ENCODE data around the gene UVRAG.

The UVRAG gene

DNA sequence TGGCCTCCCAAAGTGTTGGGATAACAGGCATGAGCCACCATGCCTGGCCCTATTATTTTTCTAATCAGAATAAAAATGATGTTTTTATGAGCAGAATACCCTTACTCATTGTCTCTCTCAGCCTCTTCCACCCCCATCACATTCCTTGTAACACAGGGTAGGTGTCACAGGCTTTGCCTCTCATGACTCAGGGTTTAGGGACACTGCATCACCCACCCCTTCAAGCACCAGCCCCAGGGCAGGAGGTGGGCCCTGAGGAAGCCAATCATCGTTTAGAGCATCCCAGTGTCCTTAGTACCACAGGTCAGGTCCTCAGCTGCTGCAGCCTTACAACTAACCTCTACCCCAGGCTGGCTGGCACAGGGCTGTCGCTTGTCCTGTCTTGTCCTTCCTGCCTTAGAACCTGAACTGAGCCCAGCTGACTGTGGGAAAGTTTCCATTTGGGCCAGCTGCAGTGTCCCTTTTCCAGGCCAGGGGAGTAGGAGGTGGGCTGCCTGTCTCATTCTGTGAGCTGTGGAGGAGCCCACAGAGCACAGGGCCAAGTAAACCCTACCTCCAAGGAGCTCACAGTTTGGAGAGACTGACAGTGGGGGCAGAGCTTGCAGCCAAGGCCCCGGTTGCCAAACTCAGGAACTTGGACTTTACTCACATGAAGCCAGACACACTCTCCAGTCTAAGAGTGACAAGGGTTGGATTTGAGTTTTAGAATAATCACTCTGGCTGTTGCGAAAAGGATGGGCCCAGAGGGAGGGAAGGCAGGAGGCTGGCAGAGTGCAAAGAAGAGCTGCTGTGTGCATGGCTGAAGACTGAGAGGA, 19.5 kb upstream of the UVRAG start:
- TF ChIP-seq, protein P1, sequence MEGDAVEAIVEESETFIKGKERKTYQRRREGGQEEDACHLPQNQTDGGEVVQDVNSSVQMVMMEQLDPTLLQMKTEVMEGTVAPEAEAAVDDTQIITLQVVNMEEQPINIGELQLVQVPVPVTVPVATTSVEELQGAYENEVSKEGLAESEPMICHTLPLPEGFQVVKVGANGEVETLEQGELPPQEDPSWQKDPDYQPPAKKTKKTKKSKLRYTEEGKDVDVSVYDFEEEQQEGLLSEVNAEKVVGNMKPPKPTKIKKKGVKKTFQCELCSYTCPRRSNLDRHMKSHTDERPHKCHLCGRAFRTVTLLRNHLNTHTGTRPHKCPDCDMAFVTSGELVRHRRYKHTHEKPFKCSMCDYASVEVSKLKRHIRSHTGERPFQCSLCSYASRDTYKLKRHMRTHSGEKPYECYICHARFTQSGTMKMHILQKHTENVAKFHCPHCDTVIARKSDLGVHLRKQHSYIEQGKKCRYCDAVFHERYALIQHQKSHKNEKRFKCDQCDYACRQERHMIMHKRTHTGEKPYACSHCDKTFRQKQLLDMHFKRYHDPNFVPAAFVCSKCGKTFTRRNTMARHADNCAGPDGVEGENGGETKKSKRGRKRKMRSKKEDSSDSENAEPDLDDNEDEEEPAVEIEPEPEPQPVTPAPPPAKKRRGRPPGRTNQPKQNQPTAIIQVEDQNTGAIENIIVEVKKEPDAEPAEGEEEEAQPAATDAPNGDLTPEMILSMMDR (IDR thresholded peaks at IDR 0.05; ENCODE audit: low read depth, low read length), result no peak
- no peaks in the 10 kb centered on the region for H3K36me3 ChIP-seq
- no peaks in the 10 kb centered on the region for H3K4me1 ChIP-seq

DNA sequence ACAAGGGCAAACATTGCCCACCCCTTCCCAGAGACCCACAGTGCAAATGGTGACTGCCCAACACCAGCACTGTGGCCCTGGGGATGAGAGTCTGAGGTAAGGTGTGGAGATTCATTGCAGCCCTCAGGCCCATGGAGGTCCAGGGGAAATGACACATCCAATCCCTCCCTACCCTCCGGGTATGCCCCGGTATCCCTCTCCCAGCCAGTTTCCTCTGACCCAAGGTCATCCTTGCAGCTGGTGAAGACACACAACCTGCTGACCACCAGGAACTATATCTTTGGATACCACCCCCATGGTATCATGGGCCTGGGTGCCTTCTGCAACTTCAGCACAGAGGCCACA, 18.9 kb upstream of the UVRAG start:
- H3K27me3 ChIP-seq, result no peaks in the 10 kb centered on the region
- DNase-seq, result no peak
- no peaks in the 10 kb centered on the region for H3K4me1 ChIP-seq
- TF ChIP-seq, protein P1 (IDR thresholded peaks at IDR 0.05; ENCODE audit: low read depth, low read length), result no peak
- no peak overlapping the region for H3K4me3 ChIP-seq (ENCODE audit: low read depth, low read length)
- H3K9me3 ChIP-seq, result no peaks in the 10 kb centered on the region
- H3K36me3 ChIP-seq, result no peaks in the 10 kb centered on the region

More for the DNA sequence above, 19.5 kb upstream of the UVRAG start:
- Histone ChIP-seq H3K9me3 (no peaks in the 10 kb centered on the region), H3K4me3 (ENCODE audit: low read depth, low read length) (no peak overlapping the region), H3K27me3 (no peaks in the 10 kb centered on the region)
- DNase-seq, result no peak

DNA sequence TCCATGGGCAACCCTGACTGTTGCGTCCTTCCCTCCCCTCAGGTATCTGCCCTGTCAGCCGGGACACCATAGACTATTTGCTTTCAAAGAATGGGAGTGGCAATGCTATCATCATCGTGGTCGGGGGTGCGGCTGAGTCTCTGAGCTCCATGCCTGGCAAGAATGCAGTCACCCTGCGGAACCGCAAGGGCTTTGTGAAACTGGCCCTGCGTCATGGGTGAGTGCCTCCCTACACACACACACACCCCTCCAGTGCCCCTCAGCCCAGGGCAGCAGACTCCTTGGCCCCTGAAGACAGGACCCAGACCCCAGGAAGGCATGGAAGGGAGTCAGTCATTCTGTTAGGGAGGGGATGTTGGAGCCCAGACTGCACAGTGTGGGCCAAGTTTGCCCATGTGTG, 17.9 kb upstream of the UVRAG start:
- no peaks in the 10 kb centered on the region for H3K27me3 ChIP-seq
- no peaks in the 10 kb centered on the region for H3K4me1 ChIP-seq
- TF ChIP-seq, protein P1 (IDR thresholded peaks at IDR 0.05; ENCODE audit: low read depth, low read length), result no peak
- no peaks in the 10 kb centered on the region for H3K9me3 ChIP-seq
- no peaks in the 10 kb centered on the region for H3K36me3 ChIP-seq
- DNase-seq, result no peak
- H3K4me3 ChIP-seq (ENCODE audit: low read depth, low read length), result no peak overlapping the region

DNA sequence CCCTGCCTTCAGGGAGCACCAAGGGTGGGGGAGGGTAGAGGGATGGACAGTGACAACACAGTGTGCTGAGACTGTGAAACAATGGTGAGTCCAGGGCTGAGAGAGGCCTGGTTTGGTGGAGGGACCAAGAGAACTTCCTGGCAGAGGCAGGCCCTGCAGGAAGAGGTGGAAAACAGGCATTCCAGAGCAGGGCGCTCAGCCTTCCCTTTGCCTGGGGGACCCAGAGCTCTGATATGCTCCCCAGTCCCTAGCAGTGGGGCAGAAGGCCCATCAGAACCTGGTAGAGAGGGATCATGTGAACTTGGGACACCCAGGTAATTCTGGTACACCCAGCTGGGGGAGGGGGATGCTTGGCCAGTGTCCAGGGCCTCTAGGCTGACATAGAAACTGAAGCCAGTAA, 17.2 kb upstream of the UVRAG start:
- no peaks in the 10 kb centered on the region for H3K9me3 ChIP-seq
- DNase-seq, result no peak
- TF ChIP-seq, protein P1 (IDR thresholded peaks at IDR 0.05; ENCODE audit: low read depth, low read length), result no peak

DNA sequence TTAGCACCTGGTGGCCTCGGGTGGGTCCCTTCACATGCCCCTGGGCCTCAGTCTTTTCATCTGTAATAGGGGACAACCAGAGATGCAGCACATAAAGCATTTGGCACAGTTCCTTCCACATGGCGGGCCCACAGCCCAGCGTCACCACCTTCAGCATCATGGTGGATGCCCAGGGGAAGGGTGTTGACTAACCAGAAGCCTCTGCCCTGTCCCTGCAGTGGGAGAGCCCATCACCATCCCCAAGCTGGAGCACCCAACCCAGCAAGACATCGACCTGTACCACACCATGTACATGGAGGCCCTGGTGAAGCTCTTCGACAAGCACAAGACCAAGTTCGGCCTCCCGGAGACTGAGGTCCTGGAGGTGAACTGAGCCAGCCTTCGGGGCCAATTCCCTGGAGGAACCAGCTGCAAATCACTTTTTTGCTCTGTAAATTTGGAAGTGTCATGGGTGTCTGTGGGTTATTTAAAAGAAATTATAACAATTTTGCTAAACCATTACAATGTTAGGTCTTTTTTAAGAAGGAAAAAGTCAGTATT, 14.8 kb upstream of the UVRAG start:
- TF ChIP-seq, protein P1 (IDR thresholded peaks at IDR 0.05; ENCODE audit: low read depth, low read length), result no peak
- no peak for DNase-seq
- no peaks in the 10 kb centered on the region for H3K36me3 ChIP-seq

More for the DNA sequence above, 17.2 kb upstream of the UVRAG start:
- Histone ChIP-seq H3K27me3 (no peaks in the 10 kb centered on the region), H3K4me1 (no peaks in the 10 kb centered on the region), H3K4me3 (ENCODE audit: low read depth, low read length) (no peak overlapping the region), H3K36me3 (no peaks in the 10 kb centered on the region)

DNA sequence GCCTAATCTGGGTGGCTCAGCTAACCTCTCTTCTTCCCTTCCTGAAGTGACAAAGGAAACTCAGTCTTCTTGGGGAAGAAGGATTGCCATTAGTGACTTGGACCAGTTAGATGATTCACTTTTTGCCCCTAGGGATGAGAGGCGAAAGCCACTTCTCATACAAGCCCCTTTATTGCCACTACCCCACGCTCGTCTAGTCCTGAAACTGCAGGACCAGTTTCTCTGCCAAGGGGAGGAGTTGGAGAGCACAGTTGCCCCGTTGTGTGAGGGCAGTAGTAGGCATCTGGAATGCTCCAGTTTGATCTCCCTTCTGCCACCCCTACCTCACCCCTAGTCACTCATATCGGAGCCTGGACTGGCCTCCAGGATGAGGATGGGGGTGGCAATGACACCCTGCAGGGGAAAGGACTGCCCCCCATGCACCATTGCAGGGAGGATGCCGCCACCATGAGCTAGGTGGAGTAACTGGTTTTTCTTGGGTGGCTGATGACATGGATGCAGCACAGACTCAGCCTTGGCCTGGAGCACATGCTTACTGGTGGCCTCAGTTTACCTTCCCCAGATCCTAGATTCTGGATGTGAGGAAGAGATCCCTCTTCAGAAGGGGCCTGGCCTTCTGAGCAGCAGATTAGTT, 14.2 kb upstream of the UVRAG start:
- Histone ChIP-seq H3K9me3 (no peaks in the 10 kb centered on the region), H3K36me3 (no peaks in the 10 kb centered on the region), H3K4me3 (ENCODE audit: low read depth, low read length) (no peak overlapping the region), H3K27me3 (no peaks in the 10 kb centered on the region), H3K4me1 (no peaks in the 10 kb centered on the region)
- TF ChIP-seq, protein P1 (IDR thresholded peaks at IDR 0.05; ENCODE audit: low read depth, low read length), result no peak
- DNase-seq, result no peak

More for the DNA sequence above, 14.8 kb upstream of the UVRAG start:
- Histone ChIP-seq H3K27me3 (no peaks in the 10 kb centered on the region), H3K9me3 (no peaks in the 10 kb centered on the region), H3K4me1 (no peaks in the 10 kb centered on the region), H3K4me3 (ENCODE audit: low read depth, low read length) (no peak overlapping the region)
